HCT116 (cell line): ENCODE data around the gene AASDH. TPM values are rescaled to one million over a fixed set of nuclear protein-coding genes. Genes with fewer than 3 reads are reported as not detected.

Experiments
- ATAC-seq: fragments of 200-7000 bp; cut with Tn5 transposase; 2 replicates; pipeline ENCODE4 v1.9.1; 2020; ENCODE audit warnings: mild to moderate bottlenecking, moderate library complexity
- BruUV-seq: library from RNA; stranded (reverse); fragments of 400-500 nt; replicated peaks from 2 replicates; lab custom pipeline; 2021; lab: Mats Ljungman, UMichigan
- CTCF ChIA-PET: fragments of 300-600 bp; sonication (Branson Sonifier 250); formaldehyde crosslinking; loops from one replicate; lab custom pipeline; 2021; ENCODE audit warnings: antibody characterized with exemption; lab: Charles Lee
- POLR2A ChIA-PET: fragments of 300-600, 350-600 bp; sonication (Branson Sonifier 250); formaldehyde crosslinking; loops from one replicate; lab custom pipeline; 2021; ENCODE audit warnings: antibody characterized with exemption; lab: Charles Lee
- RAD21 ChIA-PET, 2 experiments: fragments of 300-600 bp; sonication (Branson Sonifier 250); formaldehyde crosslinking; loops; one replicate each; lab custom pipeline; 2023; ENCODE audit warnings: low total read pairs in 2 of 2; ENCODE audit not compliant: uncharacterized antibody in 2 of 2, unreplicated experiment in 2 of 2, low non-redundant PET in 1 of 2; lab: Charles Lee
- DNase-seq: peaks from one replicate; pipeline ENCODE4 v3.0.0-alpha.2; 2010; ENCODE audit warnings: low read depth, low spot score
- H2AFZ ChIP-seq: fragments of 200-600 bp; shearing (Covaris generic), sonication (generic); 2 replicates; pipeline ENCODE4 v1.6.1; 2017; ENCODE audit warnings: low read depth, mixed run types, mixed read lengths, antibody characterized with exemption, low read length; ENCODE audit not compliant: poor library complexity, severe bottlenecking
- H3K27ac ChIP-seq: 2 replicates; pipeline ENCODE4 v1.5.1; 2012; ENCODE audit warnings: low read depth, low read length
- H3K27me3 ChIP-seq: fragments of 200-600 bp; sonication (generic); 2 replicates; pipeline ENCODE4 v1.6.1; 2016; ENCODE audit warnings: mixed run types, low read length, mixed read lengths; ENCODE audit not compliant: insufficient read depth
- H3K36me3 ChIP-seq, 2 experiments: fragments of 200-500 bp in 1 of 2; fragments of 200-600 bp in 1 of 2; sonication (Bioruptor generic) in 1 of 2; sonication (generic) in 1 of 2; 2 replicates each; pipeline versions ENCODE4 v1.5.1 to v1.6.1; 2014 to 2016; ENCODE audit warnings: low read length in 2 of 2, inconsistent platforms in 1 of 2, mixed read lengths in 1 of 2, mixed run types in 1 of 2; ENCODE audit not compliant: insufficient read depth in 2 of 2, control insufficient read depth in 1 of 2
- H3K4me1 ChIP-seq, 2 experiments: fragments of 200-600 bp in 1 of 2; sonication (generic) in 1 of 2; 2 replicates each; pipeline versions ENCODE4 v1.5.1 to v1.6.1; 2012 to 2017; ENCODE audit warnings: low read length in 2 of 2, inconsistent platforms in 1 of 2, mild to moderate bottlenecking in 1 of 2, mixed read lengths in 1 of 2, mixed run types in 1 of 2, moderate library complexity in 1 of 2; ENCODE audit not compliant: insufficient read depth in 2 of 2, control insufficient read depth in 1 of 2
- H3K4me2 ChIP-seq: fragments of 200-600 bp; sonication (generic); 2 replicates; pipeline ENCODE4 v1.6.1; 2017; ENCODE audit warnings: mixed run types, low read length, mixed read lengths
- H3K4me3 ChIP-seq, 2 experiments: fragments of 200-600 bp in 1 of 2; sonication (generic) in 1 of 2; replicated peaks in 1 of 2; 2 replicates each; pipeline ENCODE4 v1.5.1; 2011 to 2016; ENCODE audit warnings: low read length in 2 of 2, control low read depth in 1 of 2, low read depth in 1 of 2, mild to moderate bottlenecking in 1 of 2, mixed read lengths in 1 of 2, mixed run types in 1 of 2
- H3K79me2 ChIP-seq: fragments of 200-600 bp; sonication (generic); 2 replicates; pipeline ENCODE4 v1.6.1; 2017; ENCODE audit warnings: mild to moderate bottlenecking, mixed run types, low read length, moderate library complexity, mixed read lengths; ENCODE audit not compliant: insufficient read depth
- H3K9ac ChIP-seq: fragments of 200-600 bp; sonication (generic); 2 replicates; pipeline ENCODE4 v1.6.1; 2016; ENCODE audit warnings: low read length, mixed read lengths
- H3K9me2 ChIP-seq: fragments of 200-600 bp; sonication (generic), shearing (Covaris generic); 2 replicates; pipeline ENCODE4 v1.6.1; 2017; ENCODE audit warnings: mixed run types, mild to moderate bottlenecking, moderate library complexity; ENCODE audit not compliant: insufficient read depth
- H3K9me3 ChIP-seq, 2 experiments: fragments of 200-500 bp in 1 of 2; fragments of 200-600 bp in 1 of 2; sonication (Bioruptor generic) in 1 of 2; sonication (generic) in 1 of 2; 2 replicates each; pipeline ENCODE4 v1.6.1; 2014 to 2017; ENCODE audit warnings: low read length in 2 of 2, mixed read lengths in 2 of 2, inconsistent platforms in 1 of 2, low read depth in 1 of 2, mild to moderate bottlenecking in 1 of 2, mixed run types in 1 of 2, moderate library complexity in 1 of 2; ENCODE audit not compliant: control insufficient read depth in 1 of 2, insufficient read depth in 1 of 2
- H4K20me1 ChIP-seq: fragments of 200-600 bp; sonication (generic), shearing (Covaris generic); 2 replicates; pipeline ENCODE4 v1.6.1; 2017; ENCODE audit warnings: mixed run types, mild to moderate bottlenecking, moderate library complexity; ENCODE audit not compliant: insufficient read depth
- CBX3 ChIP-seq: IDR thresholded peaks from 2 replicates; pipeline ENCODE4 v1.6.1; 2012; ENCODE audit warnings: low read depth
- EGR1 ChIP-seq: IDR thresholded peaks from 2 replicates; pipeline ENCODE4 v1.6.1; 2012; ENCODE audit warnings: low read depth
- EZH2 ChIP-seq: fragments of 200-600 bp; sonication (generic); IDR thresholded peaks from 2 replicates; pipeline ENCODE4 v1.6.1; 2017; ENCODE audit warnings: antibody characterized with exemption, mixed run types
- EZH2phosphoT487 ChIP-seq: fragments of 200-600 bp; IDR thresholded peaks from 2 replicates; pipeline ENCODE4 v1.6.1; 2018; ENCODE audit warnings: antibody characterized with exemption, borderline replicate concordance
- FOSL1 ChIP-seq: IDR thresholded peaks from 2 replicates; pipeline ENCODE4 v1.6.1; 2012; ENCODE audit warnings: low read depth
- JUND ChIP-seq: IDR thresholded peaks from 2 replicates; pipeline ENCODE4 v1.6.1; 2012
- POLR2A ChIP-seq: IDR thresholded peaks from 2 replicates; pipeline ENCODE4 v1.7.0; 2011; ENCODE audit warnings: borderline replicate concordance; ENCODE audit not compliant: insufficient read depth, insufficient read length; ENCODE audit errors: extremely low read depth
- POLR2AphosphoS5 ChIP-seq: IDR thresholded peaks from 2 replicates; pipeline ENCODE4 v1.6.1; 2011; ENCODE audit warnings: mild to moderate bottlenecking, low read depth, low read length, moderate library complexity
- RAD21 ChIP-seq: IDR thresholded peaks from 2 replicates; pipeline ENCODE4 v1.6.1; 2012; ENCODE audit warnings: low read depth, mild to moderate bottlenecking
- SIN3A ChIP-seq: IDR thresholded peaks from 2 replicates; pipeline ENCODE4 v1.6.1; 2012; ENCODE audit warnings: low read depth
- SP1 ChIP-seq: IDR thresholded peaks from 2 replicates; pipeline ENCODE4 v1.6.1; 2012; ENCODE audit warnings: low read depth
- SRF ChIP-seq: IDR thresholded peaks from 2 replicates; pipeline ENCODE4 v1.6.1; 2012; ENCODE audit warnings: low read depth
- TCF7L2 ChIP-seq: IDR thresholded peaks from 2 replicates; pipeline ENCODE4 v1.7.0; 2011; ENCODE audit warnings: borderline replicate concordance, inconsistent platforms; ENCODE audit not compliant: insufficient read depth, insufficient read length; ENCODE audit errors: extremely low read depth
- YY1 ChIP-seq: IDR thresholded peaks from 2 replicates; pipeline ENCODE4 v1.6.1; 2011; ENCODE audit warnings: low read length, low read depth, moderate library complexity, mild to moderate bottlenecking; ENCODE audit not compliant: insufficient replicate concordance; ENCODE audit errors: extremely low read depth
- ZFX ChIP-seq: fragments of 450-650 bp; IDR thresholded peaks from 2 replicates; pipeline ENCODE4 v1.6.1; 2017
- ZNF274 ChIP-seq: fragments of 200-500 bp; sonication (Bioruptor generic); IDR thresholded peaks from 2 replicates; pipeline ENCODE4 v1.6.1; 2014; ENCODE audit warnings: mild to moderate bottlenecking, low read depth, low read length, inconsistent platforms
- intact Hi-C: fragments of 100-400 bp; cut with micrococcal nuclease; formaldehyde crosslinking; loops from 2 replicates; pipeline ENCODE4 v1.10.0; 2022
- total RNA-seq: library from RNA; stranded (reverse); gene quantifications from one replicate; pipeline ENCODE4 v1.2.1, GENCODE V29; 2021; ENCODE audit not compliant: unreplicated experiment
- TF ChIP-seq, protein P1 (sequence below): IDR thresholded peaks from 2 replicates; pipeline ENCODE4 v1.6.1; 2012; ENCODE audit warnings: low read depth
- TF ChIP-seq, protein P2 (sequence below): IDR thresholded peaks from 2 replicates; pipeline ENCODE4 v1.6.1; 2011; ENCODE audit warnings: mild to moderate bottlenecking, low read length, moderate library complexity; ENCODE audit not compliant: insufficient replicate concordance; ENCODE audit errors: extremely low read depth
- TF ChIP-seq, protein P3 (sequence below), 3 experiments: fragments of 200-600 bp in 1 of 3; sonication (generic) in 1 of 3; IDR thresholded peaks in 2 of 3; conservative IDR thresholded peaks in 1 of 3; 2 replicates each; pipeline ENCODE4 v1.5.1; 2012 to 2017; ENCODE audit warnings: low read depth in 2 of 3, low read length in 2 of 3, antibody characterized with exemption in 1 of 3, borderline replicate concordance in 1 of 3, control low read depth in 1 of 3, mild to moderate bottlenecking in 1 of 3, mixed read lengths in 1 of 3, mixed run types in 1 of 3, moderate library complexity in 1 of 3; ENCODE audit not compliant: insufficient read depth in 1 of 3

AASDH gene
- total RNA-seq, 1 experiment from 2014 or later = 13.7 TPM

DNA sequence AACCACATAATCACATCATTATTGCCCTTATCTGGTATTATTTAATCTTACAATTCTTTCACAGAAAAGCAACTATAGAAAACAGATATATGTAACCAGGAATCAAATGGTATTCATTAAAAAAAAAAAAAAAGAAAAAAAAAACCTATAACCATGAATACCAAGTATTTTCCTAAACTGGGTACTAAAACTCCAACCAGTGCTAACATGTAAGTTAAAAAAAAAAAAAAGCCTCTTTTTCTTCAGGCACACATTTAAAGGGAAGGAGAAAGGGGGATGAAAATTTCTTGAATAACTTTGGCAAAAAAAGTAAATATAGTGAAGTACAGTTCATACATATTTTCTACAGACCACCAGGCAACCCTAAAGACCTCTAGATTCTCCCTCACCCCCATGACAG is 46.0 kb upstream of the AASDH start:
- Histone ChIP-seq H3K36me3 (no peaks in the 10 kb centered on the region), H3K79me2 (peaks cover 93% of the 10 kb centered on the region), H2AFZ (no peak overlapping the region), H3K9me2 (no peaks in the 10 kb centered on the region), H4K20me1 (peaks cover 39% of the 10 kb centered on the region; the same call in 1 of the 2 replicates), H3K4me2 (peak overlapping the region; percentile 82; the same call in 1 of the 2 replicates), H3K9me3 (no peaks in the 10 kb centered on the region), H3K4me3 (no peak overlapping the region), H3K27me3 (no peaks in the 10 kb centered on the region), H3K9ac (no peak overlapping the region), H3K27ac (no peak overlapping the region), H3K4me1 (peaks cover 3 to 19% of the 10 kb centered on the region in 2 experiments; a peak in 3 of 4 replicates)
- BruUV-seq = no TSS peak
- RAD21 ChIA-PET = no interaction called here
- TF ChIP-seq ZFX (no peak), RAD21 (no peak), CBX3 (no peak), FOSL1 (no peak), SIN3A (no peak), YY1 (no peak), EGR1 (no peak), POLR2AphosphoS5 (no peak), ZNF274 (no peak), EZH2phosphoT487 (no peak), JUND (no peak), TCF7L2 (no peak), SP1 (no peak), EZH2 (no peak), POLR2A (no peak), SRF (no peak)
- TF ChIP-seq, protein P1, sequence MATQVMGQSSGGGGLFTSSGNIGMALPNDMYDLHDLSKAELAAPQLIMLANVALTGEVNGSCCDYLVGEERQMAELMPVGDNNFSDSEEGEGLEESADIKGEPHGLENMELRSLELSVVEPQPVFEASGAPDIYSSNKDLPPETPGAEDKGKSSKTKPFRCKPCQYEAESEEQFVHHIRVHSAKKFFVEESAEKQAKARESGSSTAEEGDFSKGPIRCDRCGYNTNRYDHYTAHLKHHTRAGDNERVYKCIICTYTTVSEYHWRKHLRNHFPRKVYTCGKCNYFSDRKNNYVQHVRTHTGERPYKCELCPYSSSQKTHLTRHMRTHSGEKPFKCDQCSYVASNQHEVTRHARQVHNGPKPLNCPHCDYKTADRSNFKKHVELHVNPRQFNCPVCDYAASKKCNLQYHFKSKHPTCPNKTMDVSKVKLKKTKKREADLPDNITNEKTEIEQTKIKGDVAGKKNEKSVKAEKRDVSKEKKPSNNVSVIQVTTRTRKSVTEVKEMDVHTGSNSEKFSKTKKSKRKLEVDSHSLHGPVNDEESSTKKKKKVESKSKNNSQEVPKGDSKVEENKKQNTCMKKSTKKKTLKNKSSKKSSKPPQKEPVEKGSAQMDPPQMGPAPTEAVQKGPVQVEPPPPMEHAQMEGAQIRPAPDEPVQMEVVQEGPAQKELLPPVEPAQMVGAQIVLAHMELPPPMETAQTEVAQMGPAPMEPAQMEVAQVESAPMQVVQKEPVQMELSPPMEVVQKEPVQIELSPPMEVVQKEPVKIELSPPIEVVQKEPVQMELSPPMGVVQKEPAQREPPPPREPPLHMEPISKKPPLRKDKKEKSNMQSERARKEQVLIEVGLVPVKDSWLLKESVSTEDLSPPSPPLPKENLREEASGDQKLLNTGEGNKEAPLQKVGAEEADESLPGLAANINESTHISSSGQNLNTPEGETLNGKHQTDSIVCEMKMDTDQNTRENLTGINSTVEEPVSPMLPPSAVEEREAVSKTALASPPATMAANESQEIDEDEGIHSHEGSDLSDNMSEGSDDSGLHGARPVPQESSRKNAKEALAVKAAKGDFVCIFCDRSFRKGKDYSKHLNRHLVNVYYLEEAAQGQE = no peak
- TF ChIP-seq, protein P2, sequence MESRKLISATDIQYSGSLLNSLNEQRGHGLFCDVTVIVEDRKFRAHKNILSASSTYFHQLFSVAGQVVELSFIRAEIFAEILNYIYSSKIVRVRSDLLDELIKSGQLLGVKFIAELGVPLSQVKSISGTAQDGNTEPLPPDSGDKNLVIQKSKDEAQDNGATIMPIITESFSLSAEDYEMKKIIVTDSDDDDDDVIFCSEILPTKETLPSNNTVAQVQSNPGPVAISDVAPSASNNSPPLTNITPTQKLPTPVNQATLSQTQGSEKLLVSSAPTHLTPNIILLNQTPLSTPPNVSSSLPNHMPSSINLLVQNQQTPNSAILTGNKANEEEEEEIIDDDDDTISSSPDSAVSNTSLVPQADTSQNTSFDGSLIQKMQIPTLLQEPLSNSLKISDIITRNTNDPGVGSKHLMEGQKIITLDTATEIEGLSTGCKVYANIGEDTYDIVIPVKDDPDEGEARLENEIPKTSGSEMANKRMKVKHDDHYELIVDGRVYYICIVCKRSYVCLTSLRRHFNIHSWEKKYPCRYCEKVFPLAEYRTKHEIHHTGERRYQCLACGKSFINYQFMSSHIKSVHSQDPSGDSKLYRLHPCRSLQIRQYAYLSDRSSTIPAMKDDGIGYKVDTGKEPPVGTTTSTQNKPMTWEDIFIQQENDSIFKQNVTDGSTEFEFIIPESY = no peak
- TF ChIP-seq, protein P3, sequence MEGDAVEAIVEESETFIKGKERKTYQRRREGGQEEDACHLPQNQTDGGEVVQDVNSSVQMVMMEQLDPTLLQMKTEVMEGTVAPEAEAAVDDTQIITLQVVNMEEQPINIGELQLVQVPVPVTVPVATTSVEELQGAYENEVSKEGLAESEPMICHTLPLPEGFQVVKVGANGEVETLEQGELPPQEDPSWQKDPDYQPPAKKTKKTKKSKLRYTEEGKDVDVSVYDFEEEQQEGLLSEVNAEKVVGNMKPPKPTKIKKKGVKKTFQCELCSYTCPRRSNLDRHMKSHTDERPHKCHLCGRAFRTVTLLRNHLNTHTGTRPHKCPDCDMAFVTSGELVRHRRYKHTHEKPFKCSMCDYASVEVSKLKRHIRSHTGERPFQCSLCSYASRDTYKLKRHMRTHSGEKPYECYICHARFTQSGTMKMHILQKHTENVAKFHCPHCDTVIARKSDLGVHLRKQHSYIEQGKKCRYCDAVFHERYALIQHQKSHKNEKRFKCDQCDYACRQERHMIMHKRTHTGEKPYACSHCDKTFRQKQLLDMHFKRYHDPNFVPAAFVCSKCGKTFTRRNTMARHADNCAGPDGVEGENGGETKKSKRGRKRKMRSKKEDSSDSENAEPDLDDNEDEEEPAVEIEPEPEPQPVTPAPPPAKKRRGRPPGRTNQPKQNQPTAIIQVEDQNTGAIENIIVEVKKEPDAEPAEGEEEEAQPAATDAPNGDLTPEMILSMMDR (IDR thresholded peaks at IDR 0.05 in 2 of 3, conservative IDR thresholded peaks at IDR 0.05 in 1 of 3; ENCODE audit: borderline replicate concordance in 1 of 3, insufficient read depth in 1 of 3, low read depth in 2 of 3, low read length in 2 of 3) = no peak
- ATAC-seq (no peak), DNase-seq (no peak)
- CTCF ChIA-PET = no interaction called here
- POLR2A ChIA-PET = no interaction called here
- intact Hi-C loops = loop anchor here (10.0 kb wide), 1 partner anchor 472 kb away; the partner anchor contains the start of gene REST
